Measurements from ENCODE around the gene KIAA1755.

Gene KIAA1755

DNA sequence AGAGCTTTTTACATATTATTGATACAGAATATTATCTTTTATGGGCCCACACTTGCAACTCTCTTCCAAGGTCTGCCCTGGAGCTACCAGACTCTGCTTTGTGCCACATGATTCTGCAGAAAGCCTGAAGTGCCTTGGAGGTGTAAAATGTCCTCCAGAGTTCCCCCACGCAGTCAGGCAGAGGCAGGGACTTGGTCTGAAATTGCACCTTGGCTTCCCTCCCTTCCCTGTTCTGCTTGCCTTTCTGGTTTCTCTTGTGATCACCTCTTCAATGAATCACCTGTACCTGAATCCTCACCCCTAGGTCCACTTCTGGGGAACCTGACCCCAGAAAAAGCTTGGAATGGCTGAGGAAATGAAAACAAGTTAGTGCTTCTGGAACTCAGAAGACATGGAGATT is 52.4 kb downstream of the KIAA1755 start:
- DNase-seq (ENCODE audit: low read depth in 2 of 3, low spot score in 2 of 3): no peak

DNA sequence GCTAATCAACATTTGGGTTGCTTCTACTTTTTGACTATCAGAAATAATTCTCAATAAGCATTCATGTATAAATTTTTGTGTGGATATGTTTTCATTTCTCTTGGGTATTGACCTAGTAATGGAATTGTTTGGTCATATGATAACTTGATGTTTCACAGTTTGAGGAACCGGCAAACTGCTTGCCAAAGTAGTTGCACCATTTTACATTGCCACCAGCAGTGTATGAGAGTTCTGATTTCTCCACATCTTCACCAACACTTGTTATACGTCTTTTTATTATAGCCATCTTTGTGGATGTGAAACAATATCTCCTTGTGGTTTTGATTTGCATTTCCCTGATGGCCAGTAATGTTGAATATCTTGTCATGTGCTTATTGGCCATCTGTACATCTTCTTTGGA is 52.9 kb downstream of the KIAA1755 start:
- no peak for DNase-seq (ENCODE audit: low read depth in 2 of 3, low spot score in 2 of 3)

DNA sequence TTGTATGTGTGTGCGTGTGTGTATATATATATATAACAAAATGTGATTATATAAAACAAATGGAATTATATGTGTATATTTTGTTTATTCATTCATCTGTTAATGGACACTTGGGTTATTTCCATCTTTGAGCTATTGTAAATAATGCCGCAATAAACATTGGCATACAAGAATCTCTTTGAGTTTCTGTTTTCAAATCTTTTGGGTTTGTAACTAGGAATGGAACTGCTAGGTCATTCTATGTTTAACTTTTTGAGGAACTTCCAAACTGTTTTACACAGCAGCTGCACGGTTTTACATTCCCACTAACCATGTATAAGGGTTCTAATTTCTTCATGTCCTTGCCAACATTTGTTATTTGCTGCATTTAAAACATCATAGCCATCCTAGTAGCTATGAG is 55.5 kb downstream of the KIAA1755 start:
- no peak for DNase-seq (ENCODE audit: low read depth in 2 of 3, low spot score in 2 of 3)

DNA sequence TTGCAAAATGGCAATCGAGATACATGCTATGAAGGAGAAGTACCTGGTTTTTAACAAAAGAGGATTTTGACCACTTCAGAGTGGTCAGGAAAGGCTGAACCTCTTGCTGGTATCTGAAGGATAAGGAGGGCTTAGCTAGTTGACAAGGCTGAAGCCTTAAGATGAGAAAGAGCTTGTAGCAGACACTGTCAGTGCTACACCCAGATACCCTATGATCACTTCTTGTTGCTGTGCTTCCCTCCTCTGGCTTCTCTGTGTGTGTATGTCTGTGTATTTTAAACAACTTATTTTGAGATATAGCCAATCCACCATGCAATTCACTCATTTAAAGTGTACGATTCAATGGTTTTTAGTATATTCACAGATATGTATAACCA is 56.6 kb downstream of the KIAA1755 start:
- no peak for DNase-seq (ENCODE audit: low read depth in 2 of 3, low spot score in 2 of 3)

- DNase-seq (ENCODE audit: low read depth in 2 of 3, low spot score in 2 of 3): no peak
Measured at GRCh38 chr20:38203337-38203980, 57.1 kb downstream of the KIAA1755 start.

DNA sequence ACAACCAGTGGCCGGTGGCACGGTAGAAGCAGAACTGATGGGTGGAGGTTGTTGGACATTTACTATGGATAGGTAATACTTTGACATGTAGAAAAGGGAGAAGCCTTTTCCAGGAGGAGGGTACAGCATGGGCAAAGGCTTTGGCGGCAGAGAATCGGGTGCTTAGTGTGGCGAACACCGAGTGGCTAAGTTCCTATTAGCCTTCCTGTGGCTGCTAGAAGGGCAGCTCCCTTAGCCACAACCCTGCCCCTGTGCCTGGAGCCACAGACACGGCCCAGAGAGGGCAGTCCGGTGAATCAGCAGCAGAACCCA is 57.6 kb downstream of the KIAA1755 start:
- no peak for DNase-seq (ENCODE audit: low read depth in 2 of 3, low spot score in 2 of 3)

DNA sequence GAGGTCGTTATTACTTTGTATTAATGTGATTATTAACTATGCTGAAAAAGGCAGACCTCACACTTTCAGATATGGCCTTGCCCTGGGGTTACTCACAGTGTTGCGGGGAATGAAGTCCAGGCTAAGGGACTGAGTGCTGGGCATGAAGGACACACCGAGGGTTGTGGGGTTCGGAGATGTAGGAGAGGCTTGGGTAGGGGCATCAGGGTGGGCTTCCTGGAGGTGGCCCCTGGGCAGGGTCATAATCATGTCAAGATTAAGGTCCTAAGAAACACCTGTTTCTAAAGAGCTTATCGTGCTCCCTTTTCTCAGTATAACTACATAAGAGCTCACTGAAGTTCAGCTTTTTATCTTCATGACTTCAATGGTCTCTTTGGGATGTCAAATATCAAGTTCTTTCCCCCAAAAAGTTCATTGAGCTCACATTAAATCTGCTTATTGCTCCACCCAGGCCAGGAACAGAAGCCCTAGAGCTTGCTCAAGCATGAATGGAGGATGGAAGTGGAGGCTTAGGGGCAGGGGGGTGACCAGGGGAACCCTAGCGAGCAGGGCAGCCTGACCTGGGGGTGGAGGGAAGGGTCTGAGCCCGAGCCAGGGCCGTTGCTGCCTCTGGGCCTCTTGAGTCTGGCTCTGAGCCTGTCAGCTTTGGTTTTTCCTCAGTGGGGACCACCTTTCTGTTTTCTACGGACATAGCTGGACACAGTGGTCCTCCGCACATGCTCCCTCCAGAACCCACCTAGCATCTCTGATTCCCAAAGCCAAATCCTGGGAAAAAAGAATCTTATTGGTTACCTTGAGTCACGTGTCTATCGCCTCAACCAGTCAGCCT is 58.2 kb downstream of the KIAA1755 start:
- no peak for DNase-seq (ENCODE audit: low read depth in 2 of 3, low spot score in 2 of 3)

GRCh38 chr20:38201356-38201755 is 59.2 kb downstream of the KIAA1755 start:
- DNase-seq (ENCODE audit: low read depth in 2 of 3, low spot score in 2 of 3): no peak

DNA sequence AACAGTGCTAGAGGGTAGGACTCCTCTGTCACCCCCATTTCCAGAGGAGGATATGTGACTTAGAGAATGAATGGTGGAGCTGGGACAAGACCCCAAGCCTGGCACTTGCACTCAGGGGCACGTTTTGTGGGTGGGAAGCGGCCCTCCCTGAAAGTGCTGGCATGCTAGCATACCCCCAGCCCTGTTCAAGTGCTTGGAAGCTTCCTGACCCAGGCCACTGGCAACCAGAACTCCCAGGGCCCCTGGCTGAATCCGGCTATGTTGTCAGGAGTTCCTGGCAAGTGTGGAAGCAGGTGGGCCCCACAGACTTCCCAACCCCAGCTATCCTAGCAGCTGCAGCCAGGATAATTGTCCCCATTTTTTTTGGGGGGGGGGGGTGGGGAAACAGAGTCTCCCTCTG is 59.9 kb downstream of the KIAA1755 start:
- no peak for DNase-seq (ENCODE audit: low read depth in 2 of 3, low spot score in 2 of 3)

GRCh38 chr20:38199501-38200390 is 60.8 kb downstream of the KIAA1755 start:
- no peak for DNase-seq (ENCODE audit: low read depth in 2 of 3, low spot score in 2 of 3)

GRCh38 chr20:38198238-38198861 is 62.2 kb downstream of the KIAA1755 start:
- no peak for DNase-seq (ENCODE audit: low read depth in 2 of 3, low spot score in 2 of 3)

DNA sequence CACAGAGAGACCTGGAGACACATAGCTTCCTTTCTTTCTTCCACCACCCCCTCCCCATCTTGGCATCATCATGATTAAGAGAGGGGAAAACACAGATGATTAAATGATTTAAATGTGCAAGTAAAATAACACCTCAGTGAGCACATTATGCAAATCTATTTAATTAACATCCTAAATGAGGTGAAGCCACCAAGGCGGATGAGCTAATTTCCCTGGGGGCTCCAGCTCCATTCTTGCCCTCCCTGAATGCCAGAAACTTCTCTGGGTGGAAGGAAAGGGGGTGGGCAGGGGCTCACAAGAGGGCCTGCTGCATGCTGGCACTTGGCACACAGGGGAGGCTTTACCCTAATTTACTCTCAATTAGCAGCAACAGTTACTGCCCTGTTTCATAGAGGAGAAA is 62.9 kb downstream of the KIAA1755 start:
- no peak for DNase-seq (ENCODE audit: low read depth in 2 of 3, low spot score in 2 of 3)

- DNase-seq (ENCODE audit: low read depth in 2 of 3, low spot score in 2 of 3): no peak
Measured at GRCh38 chr20:38197217-38197616, 63.3 kb downstream of the KIAA1755 start.

DNA sequence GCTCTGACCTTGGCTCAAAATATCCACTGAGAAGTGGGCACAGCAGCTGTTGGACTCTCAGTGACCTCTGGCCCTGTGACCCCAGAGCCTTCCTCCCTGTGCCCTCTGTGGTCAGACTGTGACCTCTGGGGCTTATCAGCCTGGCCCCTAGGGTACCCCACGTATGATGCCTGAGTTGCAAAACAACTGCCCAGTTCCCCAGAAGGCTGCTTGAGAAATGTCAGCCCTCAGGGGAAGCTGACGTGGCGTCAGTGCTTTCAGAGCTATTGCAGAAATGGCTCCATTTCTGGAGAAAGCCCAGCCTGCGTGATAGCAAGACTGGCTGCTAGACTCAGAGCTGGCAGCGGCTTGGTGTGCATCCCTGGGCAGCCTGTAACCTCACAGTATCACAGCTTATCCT is 63.9 kb downstream of the KIAA1755 start:
- no peak for DNase-seq (ENCODE audit: low read depth in 2 of 3, low spot score in 2 of 3)

GRCh38 chr20:38196076-38196475 is 64.5 kb downstream of the KIAA1755 start:
- DNase-seq (ENCODE audit: low read depth in 2 of 3, low spot score in 2 of 3): no peak

DNA sequence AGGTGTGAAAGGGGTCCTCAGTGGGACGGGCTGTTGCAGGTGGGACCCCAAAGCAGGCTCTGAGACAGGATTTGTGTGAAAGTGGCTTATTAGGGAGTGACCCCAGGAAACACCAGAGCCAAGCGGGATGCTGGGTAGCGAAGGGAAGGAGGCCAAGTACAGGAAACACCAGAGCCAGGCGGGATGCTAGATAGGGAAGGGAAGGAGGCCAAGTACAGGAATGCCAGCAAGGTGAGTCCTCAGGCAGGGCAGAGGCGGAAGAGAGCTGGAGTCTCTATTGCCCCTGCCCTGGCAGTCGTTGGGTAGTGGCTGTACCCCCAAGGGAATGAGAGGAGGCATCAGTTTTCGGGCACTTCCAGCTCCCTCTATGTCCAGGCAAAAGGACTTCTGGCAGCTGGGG is 65.0 kb downstream of the KIAA1755 start:
- DNase-seq (ENCODE audit: low read depth in 2 of 3, low spot score in 2 of 3): no peak

GRCh38 chr20:38194971-38195504 is 65.5 kb downstream of the KIAA1755 start:
- no peak for DNase-seq (ENCODE audit: low read depth in 2 of 3, low spot score in 2 of 3)

DNA sequence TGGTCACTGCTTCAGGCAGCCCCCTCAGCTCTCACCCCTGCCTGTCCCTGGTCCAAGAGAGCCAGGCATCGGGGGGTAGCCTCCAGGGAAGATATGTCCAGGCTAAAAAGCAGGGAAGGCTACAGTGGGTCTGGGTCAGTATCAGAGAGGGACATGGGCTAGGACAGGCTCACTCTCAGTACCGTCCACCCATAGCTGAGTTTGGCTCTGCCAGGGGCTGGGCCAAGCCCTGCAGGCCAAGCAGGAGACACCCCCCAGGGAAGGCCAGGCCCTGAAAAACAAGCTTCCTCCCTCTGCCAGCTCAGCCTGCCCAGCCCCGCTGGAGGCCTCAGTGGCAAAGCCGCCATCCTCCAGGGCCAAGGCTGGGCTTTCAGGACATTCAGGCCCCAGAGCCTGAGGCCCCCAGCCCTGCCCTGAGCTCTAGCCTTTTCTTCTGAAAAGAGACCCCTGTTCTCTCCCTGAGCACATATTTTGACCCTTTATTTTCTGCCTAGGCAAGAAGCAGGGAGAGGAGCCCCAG is 66.9 kb downstream of the KIAA1755 start:
- DNase-seq (ENCODE audit: low read depth in 2 of 3, low spot score in 2 of 3): no peak

DNA sequence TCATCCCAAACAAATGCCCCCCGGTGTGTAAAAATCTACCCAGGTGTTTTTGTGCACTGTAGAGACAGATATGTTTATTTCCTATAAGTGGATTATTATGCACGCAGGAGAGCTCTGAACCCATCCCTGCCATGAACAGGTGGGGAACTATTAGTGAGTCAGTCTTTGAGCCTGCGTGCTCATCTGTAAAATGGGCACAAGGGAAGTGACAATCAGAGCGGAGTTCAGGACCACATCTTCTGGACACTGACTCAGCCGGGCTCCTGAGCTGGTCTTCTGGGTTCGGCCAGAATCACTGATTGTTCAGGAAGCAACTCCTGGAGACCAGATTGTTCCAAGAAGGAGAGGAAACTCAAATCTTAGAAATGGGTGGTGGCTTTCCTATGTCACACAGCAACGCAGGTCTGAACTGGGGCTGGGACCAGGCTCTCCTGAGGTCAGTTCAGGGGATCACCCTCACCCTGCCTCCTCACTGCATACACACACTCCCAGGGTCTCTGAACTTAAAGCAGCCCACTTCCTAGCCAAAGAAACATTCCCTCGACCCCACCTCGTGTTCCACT is 68.1 kb downstream of the KIAA1755 start:
- DNase-seq (ENCODE audit: low read depth in 2 of 3, low spot score in 2 of 3): no peak

DNA sequence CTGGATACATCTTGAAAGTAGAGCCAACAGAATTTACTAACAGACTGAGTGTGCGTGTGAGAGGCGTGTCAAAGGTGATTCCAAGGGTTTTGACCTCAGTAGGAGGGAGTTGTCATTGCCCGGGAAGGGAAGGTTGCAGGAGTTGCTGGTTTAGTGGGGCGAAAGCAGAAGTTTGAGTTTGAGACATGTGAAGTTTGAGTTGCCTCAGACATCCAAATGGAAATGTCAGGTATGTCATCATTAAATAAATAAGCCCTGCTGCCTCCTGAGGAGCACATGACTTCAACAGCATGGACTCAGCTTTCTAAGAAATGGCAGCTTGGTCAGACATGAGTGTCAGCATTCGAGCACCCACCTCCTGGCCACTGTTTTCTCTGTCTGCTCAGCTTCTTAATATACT is 68.9 kb downstream of the KIAA1755 start:
- DNase-seq (ENCODE audit: low read depth in 2 of 3, low spot score in 2 of 3): no peak

- DNase-seq (ENCODE audit: low read depth in 2 of 3, low spot score in 2 of 3): no peak
Measured at GRCh38 chr20:38190936-38191371, 69.6 kb downstream of the KIAA1755 start.
